Brain microvascular endothelial cell (primary cell): ENCODE measurements around the gene ZNF419.
A peak's percentile ranks its signal among the peaks of the same experiment; 100 is the strongest.
"Not testable (repeated sequence)": the region's sequence is repeated elsewhere in the genome, so short reads cannot be mapped to it uniquely, and the experiment has no call there.

Source experiments
- DNase-seq: peaks from one replicate; pipeline ENCODE4 v3.0.0-alpha.2; 2020
- H3K27ac ChIP-seq: fragments of 250-450 bp; sonication (Bioruptor Pico); 2 replicates; pipeline ENCODE4 v1.5.1; 2020; ENCODE audit warnings: mild to moderate bottlenecking, moderate library complexity
- H3K27me3 ChIP-seq: fragments of 250-450 bp; sonication (Bioruptor Pico); replicated peaks from 2 replicates; pipeline ENCODE4 v1.5.1; 2020; ENCODE audit warnings: mild to moderate bottlenecking
- H3K36me3 ChIP-seq: fragments of 250-450 bp; sonication (Bioruptor Pico); replicated peaks from 2 replicates; pipeline ENCODE4 v1.5.1; 2020; ENCODE audit warnings: mild to moderate bottlenecking
- H3K4me3 ChIP-seq: 2 replicates; pipeline ENCODE4 v1.5.1; 2011; ENCODE audit warnings: low read depth, mild to moderate bottlenecking, control low read depth, low read length, moderate library complexity
- in situ Hi-C: cut with HindIII; loops from 2 replicates; pipeline ENCODE4 v1.10.0; 2017; ENCODE audit warnings: low sequenced_read_pairs, low pct_ligation_motif_present
- TF ChIP-seq, protein P1 (sequence below): IDR thresholded peaks from 2 replicates; pipeline ENCODE4 v1.5.1; 2011; ENCODE audit warnings: low read depth, mild to moderate bottlenecking, moderate library complexity, low read length, control low read depth, inconsistent platforms; ENCODE audit errors: missing control alignments

Gene ZNF419

DNA sequence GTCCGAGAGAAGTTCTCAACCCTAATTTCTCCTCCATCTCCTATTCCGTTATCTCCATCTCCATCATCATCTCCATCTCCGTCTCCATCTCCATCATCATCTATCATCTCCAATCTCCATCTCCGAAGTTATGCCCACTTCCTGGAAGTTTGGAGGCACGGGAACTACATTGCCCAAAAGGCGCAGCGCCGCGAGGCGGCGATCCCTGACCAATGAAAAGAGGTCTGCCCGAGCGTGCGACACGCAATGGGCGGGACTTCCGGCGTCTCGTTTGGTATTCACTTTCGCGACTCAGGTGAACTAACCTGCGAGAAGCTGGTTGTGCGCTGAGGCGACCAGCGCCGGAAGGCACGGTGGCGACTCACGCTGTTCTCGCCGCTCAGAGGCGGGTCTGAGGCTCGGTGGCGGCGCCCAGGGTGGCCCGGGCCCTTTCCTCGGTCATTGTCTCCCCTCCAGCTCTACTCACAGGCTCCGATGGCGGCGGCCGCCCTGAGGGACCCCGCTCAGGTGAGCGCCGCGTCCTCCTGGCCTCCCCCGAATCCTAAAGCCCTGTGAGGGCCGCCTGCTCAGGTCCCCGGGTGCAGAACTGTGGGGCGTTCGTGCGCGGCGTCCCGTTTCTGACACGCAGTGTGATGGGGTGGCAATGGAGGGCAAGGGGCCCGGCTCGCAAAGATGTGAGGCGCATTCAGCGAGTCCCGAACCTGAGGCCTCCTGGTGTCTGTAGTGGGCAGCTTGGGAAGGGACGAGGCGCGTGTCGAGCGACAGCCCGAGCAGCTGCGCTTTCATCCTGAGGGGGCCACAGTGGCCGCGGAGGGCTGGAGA lies at the start of gene ZNF419:
Gene ZNF419 (plus strand): TSS at position 274 of the 822 bp plus-strand sequence. CDS start 201 bp downstream, at position 475.
- in situ Hi-C loops, H3K27me3 ChIP-seq: not testable (repeated sequence)
- peaks cover 14% of the 10 kb centered on the region for H3K36me3 ChIP-seq
- H3K4me3 ChIP-seq = peak within 1 kb of the TSS; percentile 89
- peak within 1 kb of the TSS; percentile 73 for H3K27ac ChIP-seq
- DNase-seq = peak; percentile 84
- TF ChIP-seq, protein P1, sequence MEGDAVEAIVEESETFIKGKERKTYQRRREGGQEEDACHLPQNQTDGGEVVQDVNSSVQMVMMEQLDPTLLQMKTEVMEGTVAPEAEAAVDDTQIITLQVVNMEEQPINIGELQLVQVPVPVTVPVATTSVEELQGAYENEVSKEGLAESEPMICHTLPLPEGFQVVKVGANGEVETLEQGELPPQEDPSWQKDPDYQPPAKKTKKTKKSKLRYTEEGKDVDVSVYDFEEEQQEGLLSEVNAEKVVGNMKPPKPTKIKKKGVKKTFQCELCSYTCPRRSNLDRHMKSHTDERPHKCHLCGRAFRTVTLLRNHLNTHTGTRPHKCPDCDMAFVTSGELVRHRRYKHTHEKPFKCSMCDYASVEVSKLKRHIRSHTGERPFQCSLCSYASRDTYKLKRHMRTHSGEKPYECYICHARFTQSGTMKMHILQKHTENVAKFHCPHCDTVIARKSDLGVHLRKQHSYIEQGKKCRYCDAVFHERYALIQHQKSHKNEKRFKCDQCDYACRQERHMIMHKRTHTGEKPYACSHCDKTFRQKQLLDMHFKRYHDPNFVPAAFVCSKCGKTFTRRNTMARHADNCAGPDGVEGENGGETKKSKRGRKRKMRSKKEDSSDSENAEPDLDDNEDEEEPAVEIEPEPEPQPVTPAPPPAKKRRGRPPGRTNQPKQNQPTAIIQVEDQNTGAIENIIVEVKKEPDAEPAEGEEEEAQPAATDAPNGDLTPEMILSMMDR = peak; percentile 16

DNA sequence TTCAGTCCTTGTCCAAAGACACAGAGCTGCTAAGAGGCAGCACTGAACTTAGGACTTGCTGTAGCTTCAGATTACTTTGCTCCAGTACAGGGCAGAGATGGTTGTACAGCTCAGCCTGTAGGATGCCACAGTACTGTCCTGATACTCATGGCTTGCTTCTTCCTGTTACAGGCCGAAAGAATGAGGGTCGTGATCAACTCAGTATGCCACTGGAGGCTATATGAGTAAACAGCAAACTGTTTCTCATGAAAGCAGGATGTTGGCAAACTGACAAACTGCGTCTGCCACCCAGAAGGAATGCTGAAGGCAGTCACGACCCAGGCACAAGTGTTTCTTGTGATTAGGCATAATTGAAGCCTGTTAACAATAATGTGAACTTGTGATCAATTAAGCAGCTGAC lies 49.6 kb upstream of the ZNF419 start:
- DNase-seq = peak; percentile 4
- Histone ChIP-seq H3K27me3 (no peaks in the 10 kb centered on the region), H3K4me3 (no peak overlapping the region), H3K36me3 (peaks cover 5% of the 10 kb centered on the region), H3K27ac (no peak overlapping the region)
- in situ Hi-C loops = no loop called here
- TF ChIP-seq, protein P1 = no peak

- Histone ChIP-seq H3K36me3 (peaks cover 15% of the 10 kb centered on the region), H3K4me3 (no peak overlapping the region), H3K27me3 (no peaks in the 10 kb centered on the region), H3K27ac (no peak overlapping the region)
- DNase-seq = no peak
- in situ Hi-C loops = no loop called here
- TF ChIP-seq, protein P1 = no peak
Observed at GRCh38 chr19:57438925-57439324, 48.6 kb upstream of the ZNF419 start.

- TF ChIP-seq, protein P1 = no peak
- no peak for DNase-seq
- Histone ChIP-seq H3K27me3 (no peaks in the 10 kb centered on the region), H3K4me3 (no peak overlapping the region), H3K36me3 (peaks cover 29% of the 10 kb centered on the region), H3K27ac (no peak overlapping the region)
- in situ Hi-C loops = no loop called here
Observed at GRCh38 chr19:57441979-57442752, 45.4 kb upstream of the ZNF419 start.

- DNase-seq = no peak
- in situ Hi-C loops = no loop called here
- TF ChIP-seq, protein P1 = no peak
- H3K36me3 ChIP-seq = peaks cover 29% of the 10 kb centered on the region
- no peak overlapping the region for H3K4me3 ChIP-seq
- no peak overlapping the region for H3K27ac ChIP-seq
- H3K27me3 ChIP-seq = no peaks in the 10 kb centered on the region
Observed at GRCh38 chr19:57443121-57443696, 44.3 kb upstream of the ZNF419 start.
